Measurements from ENCODE around the gene CFAP92.

GRCh38 chr3:128933213-128933921, 60.5 kb downstream of the CFAP92 start:
- TF ChIP-seq ATF3 (IDR thresholded peaks at IDR 0.05) (no peak), YY1 (IDR thresholded peaks at IDR 0.05) (no peak), TAF1 (conservative IDR thresholded peaks at IDR 0.05) (no peak), RXRA (IDR thresholded peaks at IDR 0.05) (no peak), NR2F2 (IDR thresholded peaks at IDR 0.05) (no peak)
- TF ChIP-seq, protein P1, sequence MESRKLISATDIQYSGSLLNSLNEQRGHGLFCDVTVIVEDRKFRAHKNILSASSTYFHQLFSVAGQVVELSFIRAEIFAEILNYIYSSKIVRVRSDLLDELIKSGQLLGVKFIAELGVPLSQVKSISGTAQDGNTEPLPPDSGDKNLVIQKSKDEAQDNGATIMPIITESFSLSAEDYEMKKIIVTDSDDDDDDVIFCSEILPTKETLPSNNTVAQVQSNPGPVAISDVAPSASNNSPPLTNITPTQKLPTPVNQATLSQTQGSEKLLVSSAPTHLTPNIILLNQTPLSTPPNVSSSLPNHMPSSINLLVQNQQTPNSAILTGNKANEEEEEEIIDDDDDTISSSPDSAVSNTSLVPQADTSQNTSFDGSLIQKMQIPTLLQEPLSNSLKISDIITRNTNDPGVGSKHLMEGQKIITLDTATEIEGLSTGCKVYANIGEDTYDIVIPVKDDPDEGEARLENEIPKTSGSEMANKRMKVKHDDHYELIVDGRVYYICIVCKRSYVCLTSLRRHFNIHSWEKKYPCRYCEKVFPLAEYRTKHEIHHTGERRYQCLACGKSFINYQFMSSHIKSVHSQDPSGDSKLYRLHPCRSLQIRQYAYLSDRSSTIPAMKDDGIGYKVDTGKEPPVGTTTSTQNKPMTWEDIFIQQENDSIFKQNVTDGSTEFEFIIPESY (IDR thresholded peaks at IDR 0.05) = no peak
- TF ChIP-seq, protein P2, sequence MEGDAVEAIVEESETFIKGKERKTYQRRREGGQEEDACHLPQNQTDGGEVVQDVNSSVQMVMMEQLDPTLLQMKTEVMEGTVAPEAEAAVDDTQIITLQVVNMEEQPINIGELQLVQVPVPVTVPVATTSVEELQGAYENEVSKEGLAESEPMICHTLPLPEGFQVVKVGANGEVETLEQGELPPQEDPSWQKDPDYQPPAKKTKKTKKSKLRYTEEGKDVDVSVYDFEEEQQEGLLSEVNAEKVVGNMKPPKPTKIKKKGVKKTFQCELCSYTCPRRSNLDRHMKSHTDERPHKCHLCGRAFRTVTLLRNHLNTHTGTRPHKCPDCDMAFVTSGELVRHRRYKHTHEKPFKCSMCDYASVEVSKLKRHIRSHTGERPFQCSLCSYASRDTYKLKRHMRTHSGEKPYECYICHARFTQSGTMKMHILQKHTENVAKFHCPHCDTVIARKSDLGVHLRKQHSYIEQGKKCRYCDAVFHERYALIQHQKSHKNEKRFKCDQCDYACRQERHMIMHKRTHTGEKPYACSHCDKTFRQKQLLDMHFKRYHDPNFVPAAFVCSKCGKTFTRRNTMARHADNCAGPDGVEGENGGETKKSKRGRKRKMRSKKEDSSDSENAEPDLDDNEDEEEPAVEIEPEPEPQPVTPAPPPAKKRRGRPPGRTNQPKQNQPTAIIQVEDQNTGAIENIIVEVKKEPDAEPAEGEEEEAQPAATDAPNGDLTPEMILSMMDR (IDR thresholded peaks at IDR 0.05; ENCODE audit: low read depth, low read length, missing input control) = no peak
- TF ChIP-seq, protein P3, sequence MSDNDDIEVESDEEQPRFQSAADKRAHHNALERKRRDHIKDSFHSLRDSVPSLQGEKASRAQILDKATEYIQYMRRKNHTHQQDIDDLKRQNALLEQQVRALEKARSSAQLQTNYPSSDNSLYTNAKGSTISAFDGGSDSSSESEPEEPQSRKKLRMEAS (IDR thresholded peaks at IDR 0.05) = no peak

Data from liver (tissue), 3 donors.